H9 (cell line): Measurements from ENCODE around the gene B3GALT5. TPM values are rescaled to one million over a fixed set of nuclear protein-coding genes. Genes with fewer than 3 reads are reported as not detected.

Source experiments
- DNase-seq: peaks from one replicate; pipeline ENCODE4 v3.0.0-alpha.2; 2017
- H2AFZ ChIP-seq: one replicate; pipeline ENCODE4 v1.6.1; 2013; ENCODE audit warnings: mild to moderate bottlenecking, low read length, control low read depth, moderate library complexity
- H2AK5ac ChIP-seq: 2 replicates; pipeline ENCODE4 v1.6.1; 2013; ENCODE audit warnings: low read length, control low read depth, mixed read lengths; ENCODE audit not compliant: insufficient read length
- H2BK120ac ChIP-seq: one replicate; pipeline ENCODE4 v1.6.1; 2013; ENCODE audit warnings: low read depth, mild to moderate bottlenecking, low read length, control low read depth, inconsistent platforms; ENCODE audit not compliant: poor library complexity, severe bottlenecking
- H2BK12ac ChIP-seq: 2 replicates; pipeline ENCODE4 v1.6.1; 2013; ENCODE audit warnings: low read length, control low read depth, mixed read lengths, low read depth; ENCODE audit not compliant: insufficient read length
- H2BK15ac ChIP-seq: 2 replicates; pipeline ENCODE4 v1.6.1; 2013; ENCODE audit warnings: low read depth, low read length, control low read depth
- H2BK20ac ChIP-seq: one replicate; pipeline ENCODE4 v1.6.1; 2013; ENCODE audit warnings: low read depth, mild to moderate bottlenecking, low read length, control low read depth, inconsistent platforms; ENCODE audit not compliant: poor library complexity, severe bottlenecking
- H2BK5ac ChIP-seq: 2 replicates; pipeline ENCODE4 v1.6.1; 2013; ENCODE audit warnings: low read length, control low read depth, mixed read lengths; ENCODE audit not compliant: insufficient read length
- H3K14ac ChIP-seq: 2 replicates; pipeline ENCODE4 v1.6.1; 2013; ENCODE audit warnings: low read length, control low read depth; ENCODE audit not compliant: insufficient read depth
- H3K18ac ChIP-seq: 2 replicates; pipeline ENCODE4 v1.6.1; 2013; ENCODE audit warnings: low read depth, mild to moderate bottlenecking, mixed read lengths, low read length, control low read depth; ENCODE audit not compliant: insufficient read length
- H3K23ac ChIP-seq: 2 replicates; pipeline ENCODE4 v1.6.1; 2013; ENCODE audit warnings: low read length, control low read depth, mixed read lengths, low read depth; ENCODE audit not compliant: insufficient read length
- H3K23me2 ChIP-seq: 2 replicates; pipeline ENCODE4 v1.6.1; 2013; ENCODE audit warnings: low read depth, mild to moderate bottlenecking, mixed read lengths, low read length, control low read depth; ENCODE audit not compliant: insufficient read length, poor library complexity, severe bottlenecking
- H3K27ac ChIP-seq: 2 replicates; pipeline ENCODE4 v1.5.1; 2013; ENCODE audit warnings: low read length, control low read depth, mixed read lengths, low read depth; ENCODE audit not compliant: insufficient read length
- H3K27me3 ChIP-seq: 2 replicates; pipeline ENCODE4 v1.6.1; 2013; ENCODE audit warnings: low read length, control low read depth, inconsistent platforms; ENCODE audit not compliant: insufficient read depth
- H3K4ac ChIP-seq: 2 replicates; pipeline ENCODE4 v1.6.1; 2013; ENCODE audit warnings: low read depth, mild to moderate bottlenecking, control low read depth, inconsistent platforms, low read length, moderate library complexity
- H3K4me1 ChIP-seq: 2 replicates; pipeline ENCODE4 v1.6.1; 2013; ENCODE audit warnings: low read length, control low read depth, inconsistent platforms; ENCODE audit not compliant: insufficient read depth
- H3K4me2 ChIP-seq: 2 replicates; pipeline ENCODE4 v1.6.1; 2013; ENCODE audit warnings: low read length, control low read depth, mixed read lengths; ENCODE audit not compliant: insufficient read length, insufficient read depth
- H3K56ac ChIP-seq: 2 replicates; pipeline ENCODE4 v1.6.1; 2013; ENCODE audit warnings: low read depth, mild to moderate bottlenecking, mixed read lengths, low read length, control low read depth; ENCODE audit not compliant: insufficient read length
- H3K79me1 ChIP-seq: 2 replicates; pipeline ENCODE4 v1.6.1; 2013; ENCODE audit warnings: low read depth, mild to moderate bottlenecking, moderate library complexity, low read length, control low read depth, inconsistent platforms; ENCODE audit not compliant: insufficient read depth, poor library complexity, severe bottlenecking
- H3K79me2 ChIP-seq: 2 replicates; pipeline ENCODE4 v1.6.1; 2013; ENCODE audit warnings: low read length, control low read depth, inconsistent platforms; ENCODE audit not compliant: insufficient read depth
- H3K9ac ChIP-seq: 2 replicates; pipeline ENCODE4 v1.6.1; 2013; ENCODE audit warnings: low read length, control low read depth, mixed read lengths; ENCODE audit not compliant: insufficient read length; ENCODE audit errors: extremely low read depth
- H3K9me3 ChIP-seq: one replicate; pipeline ENCODE4 v1.6.1; 2013; ENCODE audit warnings: low read depth, low read length, inconsistent platforms; ENCODE audit not compliant: control insufficient read depth
- H3T11ph ChIP-seq: one replicate; pipeline ENCODE4 v1.6.1; 2013; ENCODE audit warnings: mild to moderate bottlenecking, low read length, control low read depth, inconsistent platforms
- H4K20me1 ChIP-seq: one replicate; pipeline ENCODE4 v1.6.1; 2013; ENCODE audit not compliant: control insufficient read depth, insufficient read length, insufficient read depth
- H4K5ac ChIP-seq: 2 replicates; pipeline ENCODE4 v1.6.1; 2013; ENCODE audit warnings: low read depth, mild to moderate bottlenecking, mixed read lengths, low read length, control low read depth; ENCODE audit not compliant: insufficient read length
- H4K8ac ChIP-seq: replicated peaks from 2 replicates; pipeline ENCODE4 v1.6.1; 2013; ENCODE audit warnings: low read length, control low read depth, mixed read lengths, low read depth; ENCODE audit not compliant: insufficient read length
- H4K91ac ChIP-seq: 2 replicates; pipeline ENCODE4 v1.6.1; 2013; ENCODE audit warnings: low read depth, mild to moderate bottlenecking, moderate library complexity, mixed read lengths, low read length, control low read depth; ENCODE audit not compliant: insufficient read length
- H3K27ac Mint-ChIP-seq, 3 experiments: 2 replicates in 2 of 3; 3 replicates in 1 of 3; pipeline ENCODE4 v1.8.0; 2020 to 2021; ENCODE audit warnings: mixed read lengths in 3 of 3, mild to moderate bottlenecking in 1 of 3, moderate library complexity in 1 of 3
- H3K27me3 Mint-ChIP-seq: 2 replicates; pipeline ENCODE4 v1.8.0; 2021; ENCODE audit warnings: low read depth, mild to moderate bottlenecking, moderate library complexity, mixed read lengths
- H3K36me3 Mint-ChIP-seq, 3 experiments: 2 replicates in 2 of 3; 3 replicates in 1 of 3; pipeline ENCODE4 v1.8.0; 2020 to 2021; ENCODE audit warnings: low read depth in 3 of 3, mixed read lengths in 3 of 3; ENCODE audit not compliant: insufficient read depth in 1 of 3
- H3K4me1 Mint-ChIP-seq, 2 experiments: 2 replicates each; pipeline ENCODE4 v1.8.0; 2020; ENCODE audit warnings: mixed read lengths in 2 of 2
- H3K4me3 Mint-ChIP-seq, 2 experiments: 2 replicates in 1 of 2; 3 replicates in 1 of 2; pipeline ENCODE4 v1.8.0; 2020 to 2021; ENCODE audit warnings: mild to moderate bottlenecking in 2 of 2, mixed read lengths in 2 of 2, moderate library complexity in 1 of 2
- H3K9me3 Mint-ChIP-seq, 2 experiments: 2 replicates in 1 of 2; 3 replicates in 1 of 2; pipeline ENCODE4 v1.8.0; 2020; ENCODE audit warnings: mild to moderate bottlenecking in 2 of 2, mixed read lengths in 2 of 2, moderate library complexity in 1 of 2
- WGBS: extraction: QIAGEN DNeasy Blood & Tissue Kit; methylation state at CpG from one replicate; pipeline ENCODE4 v1.1.7; 2013; ENCODE audit warnings: missing lambda C conversion rate, low lambda C conversion rate, mixed read lengths; ENCODE audit not compliant: insufficient read length; ENCODE audit errors: extremely low coverage; 5-methylcytosine and 5-hydroxymethylcytosine counted together
- total RNA-seq: library from RNA; stranded (reverse); gene quantifications from 2 replicates; pipeline ENCODE4 v1.2.1, GENCODE V29; 2021
- TF ChIP-seq, protein P1 (sequence below): fragments of 200-600 bp; sonication (generic); conservative IDR thresholded peaks from 3 replicates; pipeline ENCODE4 v1.8.0; 2021; ENCODE audit warnings: antibody characterized with exemption, mild to moderate bottlenecking

B3GALT5 gene
- total RNA-seq, 1 experiment from 2014 or later, result 24.7 TPM

DNA sequence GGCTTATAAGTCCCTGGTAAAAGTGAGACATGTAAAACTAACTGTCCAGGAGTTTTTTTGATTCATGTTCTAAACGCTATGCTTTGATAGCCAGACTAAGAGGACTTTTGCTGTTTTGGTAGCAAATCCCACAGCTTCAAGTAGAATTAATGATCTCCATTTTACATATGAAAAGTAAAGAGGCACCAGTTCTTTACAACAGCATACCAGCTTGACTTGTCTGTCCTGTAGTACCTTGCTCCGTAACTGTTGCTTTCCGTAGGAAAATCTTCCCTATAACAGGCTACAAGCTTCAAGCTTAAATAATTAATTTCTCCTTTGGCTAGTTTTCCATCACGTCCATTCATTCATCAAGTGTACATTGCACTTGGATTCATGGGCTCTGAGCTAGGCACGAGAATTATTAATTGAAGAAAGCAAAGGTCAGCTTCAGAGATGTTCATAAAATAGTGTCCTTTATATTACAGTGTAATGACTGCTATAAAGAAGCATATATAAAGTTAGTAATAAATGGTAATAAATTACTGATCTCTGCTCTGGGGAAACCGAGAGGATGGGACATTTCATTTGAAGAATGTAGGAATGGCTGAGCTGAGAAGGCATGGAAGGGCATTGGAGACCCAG, 29.2 kb downstream of the B3GALT5 start:
- H2AFZ ChIP-seq, result no peak overlapping the region
- H3K27me3 Mint-ChIP-seq, result no peaks in the 10 kb centered on the region
- no peak overlapping the region for H2BK5ac ChIP-seq
- H3K27ac ChIP-seq, result no peak overlapping the region
- no peak overlapping the region for H3T11ph ChIP-seq
- no peaks in the 10 kb centered on the region for H3K27me3 ChIP-seq
- no peaks in the 10 kb centered on the region; a peak in 1 of 5 replicates for H3K9me3 Mint-ChIP-seq
- no peak overlapping the region for H2BK120ac ChIP-seq
- H3K14ac ChIP-seq, result no peak overlapping the region
- peak overlapping the region; percentile 54 for H3K4me2 ChIP-seq
- H4K8ac ChIP-seq, result no peak overlapping the region
- H3K9ac ChIP-seq, result no peak overlapping the region
- no peak overlapping the region for H3K23ac ChIP-seq
- peaks cover 16 to 26% (median 16%) of the 10 kb centered on the region in 3 experiments for H3K36me3 Mint-ChIP-seq
- H2BK20ac ChIP-seq, result no peak overlapping the region
- no peaks in the 10 kb centered on the region for H4K20me1 ChIP-seq
- no peak overlapping the region for H2BK12ac ChIP-seq
- H3K4me3 Mint-ChIP-seq, result peak overlapping the region in 1 of 2 experiments; percentile 19; a peak in 1 of 5 replicates
- H3K23me2 ChIP-seq, result no peaks in the 10 kb centered on the region
- no peak overlapping the region for H4K5ac ChIP-seq
- H3K9me3 ChIP-seq, result no peaks in the 10 kb centered on the region
- H2AK5ac ChIP-seq, result no peak overlapping the region
- peaks cover 78% of the 10 kb centered on the region in 2 experiments for H3K4me1 Mint-ChIP-seq
- H3K79me2 ChIP-seq, result peaks cover 19% of the 10 kb centered on the region; the same call in 1 of the 2 replicates
- DNase-seq, result peak; percentile 5
- TF ChIP-seq, protein P1, sequence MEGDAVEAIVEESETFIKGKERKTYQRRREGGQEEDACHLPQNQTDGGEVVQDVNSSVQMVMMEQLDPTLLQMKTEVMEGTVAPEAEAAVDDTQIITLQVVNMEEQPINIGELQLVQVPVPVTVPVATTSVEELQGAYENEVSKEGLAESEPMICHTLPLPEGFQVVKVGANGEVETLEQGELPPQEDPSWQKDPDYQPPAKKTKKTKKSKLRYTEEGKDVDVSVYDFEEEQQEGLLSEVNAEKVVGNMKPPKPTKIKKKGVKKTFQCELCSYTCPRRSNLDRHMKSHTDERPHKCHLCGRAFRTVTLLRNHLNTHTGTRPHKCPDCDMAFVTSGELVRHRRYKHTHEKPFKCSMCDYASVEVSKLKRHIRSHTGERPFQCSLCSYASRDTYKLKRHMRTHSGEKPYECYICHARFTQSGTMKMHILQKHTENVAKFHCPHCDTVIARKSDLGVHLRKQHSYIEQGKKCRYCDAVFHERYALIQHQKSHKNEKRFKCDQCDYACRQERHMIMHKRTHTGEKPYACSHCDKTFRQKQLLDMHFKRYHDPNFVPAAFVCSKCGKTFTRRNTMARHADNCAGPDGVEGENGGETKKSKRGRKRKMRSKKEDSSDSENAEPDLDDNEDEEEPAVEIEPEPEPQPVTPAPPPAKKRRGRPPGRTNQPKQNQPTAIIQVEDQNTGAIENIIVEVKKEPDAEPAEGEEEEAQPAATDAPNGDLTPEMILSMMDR, result no peak
- H3K4me1 ChIP-seq, result peaks cover 37% of the 10 kb centered on the region
- H3K56ac ChIP-seq, result no peak overlapping the region
- H2BK15ac ChIP-seq, result no peak overlapping the region
- H3K18ac ChIP-seq, result no peak overlapping the region
- H3K4ac ChIP-seq, result no peak overlapping the region
- no peak overlapping the region for H4K91ac ChIP-seq
- no CpG with 5 or more reads among the region's 6 CpGs for WGBS
- peak overlapping the region; percentile 48 to 76 (median 49); a peak in 4 of 7 replicates for H3K27ac Mint-ChIP-seq
- H3K79me1 ChIP-seq, result peaks cover 3% of the 10 kb centered on the region
